Osteocyte (in vitro differentiated cells): ENCODE measurements around the gene LRFN4. TPM values are rescaled to one million over a fixed set of nuclear protein-coding genes. Genes with fewer than 3 reads are reported as not detected.

Experiments
- DNase-seq: peaks from one replicate; pipeline ENCODE4 v3.0.0; 2021; ENCODE audit warnings: mixed read lengths; ENCODE audit not compliant: unreplicated experiment; ENCODE audit errors: extremely low spot score
- H3K27ac Mint-ChIP-seq: one replicate; pipeline ENCODE4 v1.8.0; 2021; ENCODE audit warnings: mild to moderate bottlenecking, mixed read lengths; ENCODE audit not compliant: unreplicated experiment
- H3K27me3 Mint-ChIP-seq: one replicate; pipeline ENCODE4 v1.8.0; 2021; ENCODE audit warnings: mixed read lengths; ENCODE audit not compliant: unreplicated experiment
- H3K36me3 Mint-ChIP-seq: one replicate; pipeline ENCODE4 v1.8.0; 2021; ENCODE audit warnings: mixed read lengths; ENCODE audit not compliant: unreplicated experiment
- H3K4me1 Mint-ChIP-seq: one replicate; pipeline ENCODE4 v1.8.0; 2021; ENCODE audit warnings: mixed read lengths; ENCODE audit not compliant: unreplicated experiment
- H3K4me3 Mint-ChIP-seq: one replicate; pipeline ENCODE4 v1.8.0; 2021; ENCODE audit warnings: mild to moderate bottlenecking, moderate library complexity, mixed read lengths; ENCODE audit not compliant: unreplicated experiment
- H3K9me3 Mint-ChIP-seq: one replicate; pipeline ENCODE4 v1.8.0; 2021; ENCODE audit warnings: mixed read lengths; ENCODE audit not compliant: unreplicated experiment
- total RNA-seq: library from RNA; stranded (reverse); gene quantifications from 2 replicates; pipeline ENCODE4 v1.2.1, GENCODE V29; 2021
- TF ChIP-seq, protein P1 (sequence below): fragments of 200-600 bp; sonication (generic); IDR thresholded peaks from 2 replicates; pipeline ENCODE4 v1.5.0; 2021; ENCODE audit warnings: antibody characterized with exemption, mild to moderate bottlenecking, moderate library complexity

The LRFN4 gene
- total RNA-seq, 1 donor from 2014 or later = 45.0 TPM

DNA sequence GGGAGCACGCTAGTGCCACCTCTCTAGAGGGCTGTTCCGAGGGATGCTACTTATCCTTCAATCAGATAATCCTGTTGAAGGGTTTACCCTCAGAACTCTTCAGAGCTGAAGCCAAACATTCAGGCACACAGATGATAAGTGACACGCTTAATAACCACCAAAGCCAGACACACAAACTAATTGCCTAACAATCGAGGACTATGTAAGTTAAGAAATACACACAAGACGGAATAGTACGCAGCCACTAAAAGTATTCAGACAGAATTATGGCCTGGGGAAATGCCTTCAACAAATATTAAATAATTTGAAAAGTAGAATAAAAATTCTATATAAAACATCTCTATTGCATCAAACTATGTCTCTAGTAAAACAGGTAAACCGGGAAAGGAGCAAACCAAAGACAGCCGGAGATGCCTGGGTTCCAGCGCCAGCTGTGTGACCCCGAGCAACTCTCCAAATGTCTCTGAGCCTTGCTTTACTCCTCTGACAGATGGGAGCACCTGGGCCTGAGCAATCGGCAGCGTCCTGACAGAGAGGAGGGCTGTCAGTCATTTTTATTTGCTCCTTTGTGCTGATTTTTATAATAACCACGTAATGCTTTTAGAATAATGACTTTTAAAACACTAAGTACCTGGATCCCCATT lies 11.3 kb downstream of the LRFN4 start:
- DNase-seq = no peak
- peaks cover 12% of the 10 kb centered on the region for H3K36me3 Mint-ChIP-seq
- no peaks in the 10 kb centered on the region for H3K4me1 Mint-ChIP-seq
- no peak overlapping the region for H3K27ac Mint-ChIP-seq
- H3K27me3 Mint-ChIP-seq = no peaks in the 10 kb centered on the region
- TF ChIP-seq, protein P1, sequence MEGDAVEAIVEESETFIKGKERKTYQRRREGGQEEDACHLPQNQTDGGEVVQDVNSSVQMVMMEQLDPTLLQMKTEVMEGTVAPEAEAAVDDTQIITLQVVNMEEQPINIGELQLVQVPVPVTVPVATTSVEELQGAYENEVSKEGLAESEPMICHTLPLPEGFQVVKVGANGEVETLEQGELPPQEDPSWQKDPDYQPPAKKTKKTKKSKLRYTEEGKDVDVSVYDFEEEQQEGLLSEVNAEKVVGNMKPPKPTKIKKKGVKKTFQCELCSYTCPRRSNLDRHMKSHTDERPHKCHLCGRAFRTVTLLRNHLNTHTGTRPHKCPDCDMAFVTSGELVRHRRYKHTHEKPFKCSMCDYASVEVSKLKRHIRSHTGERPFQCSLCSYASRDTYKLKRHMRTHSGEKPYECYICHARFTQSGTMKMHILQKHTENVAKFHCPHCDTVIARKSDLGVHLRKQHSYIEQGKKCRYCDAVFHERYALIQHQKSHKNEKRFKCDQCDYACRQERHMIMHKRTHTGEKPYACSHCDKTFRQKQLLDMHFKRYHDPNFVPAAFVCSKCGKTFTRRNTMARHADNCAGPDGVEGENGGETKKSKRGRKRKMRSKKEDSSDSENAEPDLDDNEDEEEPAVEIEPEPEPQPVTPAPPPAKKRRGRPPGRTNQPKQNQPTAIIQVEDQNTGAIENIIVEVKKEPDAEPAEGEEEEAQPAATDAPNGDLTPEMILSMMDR = no peak
- no peak overlapping the region for H3K4me3 Mint-ChIP-seq
- no peaks in the 10 kb centered on the region for H3K9me3 Mint-ChIP-seq

DNA sequence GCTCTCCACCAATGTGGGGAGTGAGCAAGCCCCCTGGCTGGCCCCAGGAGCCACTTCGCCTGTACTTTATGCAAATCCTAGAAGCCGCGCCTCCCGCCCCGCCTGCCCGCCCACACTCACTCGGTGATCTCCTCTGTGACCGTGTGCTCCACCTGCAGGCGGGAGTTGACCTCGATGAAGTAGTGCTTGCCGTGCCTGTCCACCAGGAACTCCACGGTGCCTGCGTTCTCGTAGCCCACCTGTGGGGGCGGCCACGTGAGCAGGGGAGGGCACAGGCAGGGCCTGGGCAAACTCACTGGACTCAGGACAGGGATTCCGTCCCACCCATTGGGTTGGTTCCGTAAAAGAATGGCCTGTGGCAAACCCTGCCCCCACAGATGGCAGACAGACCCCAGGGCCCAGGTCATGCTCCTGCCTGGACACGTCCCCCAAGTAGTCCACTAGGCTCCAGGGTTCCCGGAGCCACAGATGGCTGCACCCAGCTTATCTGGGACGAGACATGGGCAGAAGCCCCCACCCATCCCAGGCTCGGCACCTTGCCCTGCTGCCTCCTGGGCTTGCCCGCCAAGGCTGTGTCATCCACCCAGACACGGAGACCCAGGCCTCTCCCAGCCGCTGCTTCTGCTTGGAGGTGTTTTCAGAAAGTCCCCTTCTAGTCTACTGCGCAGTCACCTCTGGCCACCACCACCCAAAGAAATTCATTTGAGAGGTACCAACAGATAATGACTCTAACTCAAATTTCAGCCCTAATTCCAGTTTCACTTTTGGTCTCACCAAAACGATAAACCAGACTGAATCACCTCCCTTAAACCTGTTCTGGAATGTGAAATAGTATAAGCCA lies 12.1 kb downstream of the LRFN4 start:
- Mint-ChIP-seq H3K4me1 (no peaks in the 10 kb centered on the region), H3K27me3 (no peaks in the 10 kb centered on the region), H3K27ac (no peak overlapping the region), H3K9me3 (no peaks in the 10 kb centered on the region), H3K4me3 (no peak overlapping the region), H3K36me3 (peaks cover 12% of the 10 kb centered on the region)
- no peak for DNase-seq
- TF ChIP-seq, protein P1 = no peak

DNA sequence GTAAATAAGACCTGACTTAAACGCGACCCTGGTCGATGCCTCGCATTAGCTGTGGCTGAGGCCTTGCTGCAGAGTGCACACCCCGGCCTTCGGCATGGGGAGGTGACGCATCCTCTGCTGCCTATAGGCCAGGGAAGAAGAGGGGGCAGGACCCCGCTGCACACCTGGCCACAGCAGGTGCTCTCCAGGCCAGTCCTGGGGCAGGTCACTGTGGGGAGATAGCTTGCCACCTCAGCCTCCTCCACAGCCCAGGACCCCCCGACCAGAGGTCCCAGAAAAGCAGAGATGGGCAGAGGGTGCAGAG lies 12.7 kb downstream of the LRFN4 start:
- no peaks in the 10 kb centered on the region for H3K4me1 Mint-ChIP-seq
- no peak overlapping the region for H3K27ac Mint-ChIP-seq
- no peak overlapping the region for H3K4me3 Mint-ChIP-seq
- H3K9me3 Mint-ChIP-seq = no peaks in the 10 kb centered on the region
- H3K36me3 Mint-ChIP-seq = peaks cover 12% of the 10 kb centered on the region
- TF ChIP-seq, protein P1 = no peak
- no peak for DNase-seq
- no peaks in the 10 kb centered on the region for H3K27me3 Mint-ChIP-seq

DNA sequence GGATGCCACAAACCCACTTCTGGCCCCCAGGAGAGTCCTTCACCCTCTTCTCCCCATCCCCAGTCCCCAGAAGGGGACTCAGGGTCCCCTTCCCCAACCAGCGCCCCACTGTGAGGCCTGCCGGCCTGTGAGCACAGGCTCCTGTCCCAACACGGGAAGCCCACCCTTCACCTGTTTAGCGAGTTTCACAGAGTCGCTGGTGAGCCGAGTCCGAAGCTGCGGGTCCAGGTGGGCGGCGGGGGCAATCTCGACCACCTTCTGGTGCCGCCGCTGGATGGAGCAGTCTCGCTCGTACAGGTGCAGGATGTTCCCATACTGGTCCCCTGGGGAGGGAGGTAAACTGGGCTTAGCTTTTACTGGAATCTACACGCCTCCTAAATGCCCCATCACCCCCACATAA lies 13.3 kb downstream of the LRFN4 start:
- Mint-ChIP-seq H3K9me3 (no peaks in the 10 kb centered on the region), H3K27ac (no peak overlapping the region), H3K36me3 (peaks cover 12% of the 10 kb centered on the region), H3K27me3 (no peaks in the 10 kb centered on the region), H3K4me1 (no peaks in the 10 kb centered on the region), H3K4me3 (no peak overlapping the region)
- TF ChIP-seq, protein P1 = no peak
- DNase-seq = no peak
